Keratinocyte (primary cell): ENCODE measurements around the gene NTNG2. TPM values are rescaled to one million over a fixed set of nuclear protein-coding genes. Genes with fewer than 3 reads are reported as not detected.

Experiments used
- DNase-seq: peaks from one replicate; pipeline ENCODE4 v3.0.0-alpha.2; 2011; ENCODE audit warnings: low read depth, missing footprints, low spot score
- FAIRE-seq: peaks from 2 replicates; lab custom pipeline; 2011; peaks lifted over from hg19 to GRCh38; lab: Jason Lieb, UNC
- H2AFZ ChIP-seq: 2 replicates; pipeline ENCODE4 v1.6.0; 2012; ENCODE audit warnings: low read length, control low read depth, inconsistent platforms; ENCODE audit not compliant: control insufficient read depth
- H3K27ac ChIP-seq: 2 replicates; pipeline ENCODE4 v1.5.1; 2011; ENCODE audit warnings: low read length; ENCODE audit not compliant: control insufficient read depth, insufficient read depth
- H3K27me3 ChIP-seq: 3 replicates; pipeline ENCODE4 v1.6.0; 2011; ENCODE audit warnings: low read length; ENCODE audit not compliant: control insufficient read depth, insufficient read depth; ENCODE audit errors: extremely low read depth
- H3K36me3 ChIP-seq, 2 experiments: 2 replicates in 1 of 2; 3 replicates in 1 of 2; pipeline ENCODE4 v1.5.1; 2011; ENCODE audit warnings: low read length in 2 of 2, mild to moderate bottlenecking in 1 of 2; ENCODE audit not compliant: control insufficient read depth in 2 of 2, insufficient read depth in 2 of 2; ENCODE audit errors: extremely low read depth in 1 of 2
- H3K4me1 ChIP-seq: 3 replicates; pipeline ENCODE4 v1.5.1; 2011; ENCODE audit warnings: low read length; ENCODE audit not compliant: control insufficient read depth, insufficient read depth; ENCODE audit errors: extremely low read depth
- H3K4me2 ChIP-seq: 3 replicates; pipeline ENCODE4 v1.6.0; 2011; ENCODE audit warnings: low read depth, low read length; ENCODE audit not compliant: control insufficient read depth, insufficient read depth; ENCODE audit errors: extremely low read depth
- H3K4me3 ChIP-seq, 3 experiments: fragments of 200-600 bp in 1 of 3; sonication (generic) in 1 of 3; 2 replicates in 2 of 3; 3 replicates in 1 of 3; pipeline ENCODE4 v1.5.1; 2011 to 2016; ENCODE audit warnings: low read length in 3 of 3, mild to moderate bottlenecking in 3 of 3, control low read depth in 2 of 3, inconsistent platforms in 1 of 3, low read depth in 1 of 3, mixed read lengths in 1 of 3, mixed run types in 1 of 3, moderate library complexity in 1 of 3; ENCODE audit not compliant: control insufficient read depth in 2 of 3, insufficient read depth in 2 of 3; ENCODE audit errors: extremely low read depth in 1 of 3
- H3K79me2 ChIP-seq: 2 replicates; pipeline ENCODE4 v1.6.0; 2012; ENCODE audit warnings: low read length; ENCODE audit not compliant: control insufficient read depth, insufficient read depth
- H3K9ac ChIP-seq: 3 replicates; pipeline ENCODE4 v1.6.0; 2011; ENCODE audit warnings: low read length; ENCODE audit not compliant: control insufficient read depth, insufficient read depth; ENCODE audit errors: extremely low read depth
- H3K9me1 ChIP-seq: 3 replicates; pipeline ENCODE4 v1.6.0; 2011; ENCODE audit warnings: low read length; ENCODE audit not compliant: control insufficient read depth, insufficient read depth; ENCODE audit errors: extremely low read depth
- H3K9me3 ChIP-seq: 2 replicates; pipeline ENCODE4 v1.5.1; 2012; ENCODE audit warnings: low read depth, low read length; ENCODE audit not compliant: control insufficient read depth
- H4K20me1 ChIP-seq: 3 replicates; pipeline ENCODE4 v1.6.0; 2011; ENCODE audit warnings: low read length; ENCODE audit not compliant: control insufficient read depth, insufficient read depth; ENCODE audit errors: extremely low read depth
- CTCF ChIP-seq, 3 experiments: IDR thresholded peaks in 1 of 3; conservative IDR thresholded peaks in 1 of 3; optimal IDR thresholded peaks in 1 of 3; 2 replicates in 2 of 3; 3 replicates in 1 of 3; pipeline versions ENCODE3 to v1.5.1; 2011; ENCODE audit warnings: low read length in 3 of 3, mild to moderate bottlenecking in 3 of 3, moderate library complexity in 2 of 3, control low read depth in 1 of 3, inconsistent platforms in 1 of 3; ENCODE audit not compliant: insufficient read depth in 2 of 3; ENCODE audit errors: extremely low read depth in 1 of 3
- EZH2 ChIP-seq: IDR thresholded peaks from one replicate; pipeline ENCODE4 v1.6.1; 2012; ENCODE audit warnings: inconsistent platforms, mild to moderate bottlenecking, low read length, moderate library complexity
- dilution Hi-C: fragments of 300-500 bp; cut with MboI; formaldehyde crosslinking; loops from one replicate; pipeline ENCODE4 v1.7.0; 2020; ENCODE audit warnings: low sequenced_read_pairs; ENCODE audit not compliant: extremely low pct_ligation_motif_present
- polyA plus RNA-seq, 5 experiments: library from polyadenylated mRNA; depleted of rRNA in 3 of 5; stranded (reverse) in 3 of 5; stranded (forward) in 1 of 5; unstranded in 1 of 5; fragments of >200 nt; gene quantifications; 1 replicate in 1 of 5; 2 replicates in 3 of 5; 3 replicates in 1 of 5; pipeline versions ENCODE4 v1.2.1 to v1.2.3, GENCODE V29; 2011 to 2012; ENCODE audit warnings: missing spikeins in 2 of 5, low read depth in 1 of 5, low replicate concordance in 1 of 5

Gene NTNG2
- polyA plus RNA-seq, 1 donor (not counting 4 experiments of a cell fraction or from before 2014, with no cell fraction given), result 0.05 TPM

DNA sequence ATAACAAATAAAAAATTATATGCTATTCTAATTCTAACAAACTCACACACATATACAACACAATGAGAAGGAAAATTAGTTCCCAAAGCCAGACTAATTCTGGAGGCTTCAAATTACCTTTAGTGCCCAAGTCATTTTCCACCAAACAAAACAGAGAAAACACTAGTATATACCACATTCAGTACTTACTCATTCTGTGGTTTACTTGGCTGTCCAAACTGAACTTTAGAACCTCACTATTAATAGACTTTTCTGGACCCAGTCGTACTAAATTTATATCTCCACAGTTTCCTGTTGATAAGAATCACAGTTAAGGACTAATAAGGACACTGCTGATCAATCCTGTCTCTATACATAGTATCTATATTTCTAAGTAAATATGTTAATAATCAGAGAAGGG lies 126.5 kb downstream of the NTNG2 start:
- Histone ChIP-seq H4K20me1 (no peaks in the 10 kb centered on the region), H3K4me3 (no peak overlapping the region), H3K36me3 (peaks cover 18% of the 10 kb centered on the region in 2 experiments), H3K4me1 (no peaks in the 10 kb centered on the region), H3K4me2 (no peak overlapping the region), H3K9ac (no peak overlapping the region), H3K27ac (no peak overlapping the region), H2AFZ (no peak overlapping the region), H3K9me3 (no peaks in the 10 kb centered on the region), H3K27me3 (no peaks in the 10 kb centered on the region), H3K79me2 (no peaks in the 10 kb centered on the region), H3K9me1 (no peaks in the 10 kb centered on the region)
- DNase-seq (no peak), FAIRE-seq (no peak)
- dilution Hi-C loops, result no loop called here
- TF ChIP-seq CTCF (optimal IDR thresholded peaks at IDR 0.05 in 1 of 3, IDR thresholded peaks at IDR 0.05 in 1 of 3, conservative IDR thresholded peaks at IDR 0.05 in 1 of 3; ENCODE audit: extremely low read depth in 1 of 3, insufficient read depth in 2 of 3, low read length in 3 of 3) (no peak), EZH2 (no peak)

DNA sequence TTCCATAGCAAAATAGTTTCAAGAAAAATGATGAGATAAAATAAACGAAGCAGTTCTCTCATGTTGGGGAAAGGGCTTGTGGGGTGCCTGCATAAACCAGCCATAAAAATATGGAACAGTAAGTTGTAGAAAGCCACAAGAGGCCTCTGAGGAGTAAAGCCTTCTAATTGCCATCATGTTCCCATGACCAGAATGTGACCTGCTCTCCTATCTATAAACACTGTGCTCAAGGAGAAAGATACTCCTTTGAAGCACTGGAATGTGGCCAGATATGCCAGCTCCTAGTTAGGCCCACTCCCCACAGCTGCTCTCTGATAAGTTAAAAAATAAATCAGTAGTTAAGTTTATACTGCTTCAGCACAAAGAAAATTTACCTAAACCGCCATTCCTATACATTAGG lies 127.1 kb downstream of the NTNG2 start:
- no peak overlapping the region for H3K4me3 ChIP-seq
- H3K4me1 ChIP-seq, result no peaks in the 10 kb centered on the region
- no peak overlapping the region for H3K4me2 ChIP-seq
- no peak overlapping the region for H2AFZ ChIP-seq
- dilution Hi-C loops, result no loop called here
- no peaks in the 10 kb centered on the region for H3K27me3 ChIP-seq
- H3K9ac ChIP-seq, result no peak overlapping the region
- H3K36me3 ChIP-seq, result peaks cover 14 to 16% of the 10 kb centered on the region in 2 experiments
- H4K20me1 ChIP-seq, result no peaks in the 10 kb centered on the region
- no peaks in the 10 kb centered on the region for H3K9me1 ChIP-seq
- H3K9me3 ChIP-seq, result no peaks in the 10 kb centered on the region
- DNase-seq, result no peak
- FAIRE-seq, result no peak
- TF ChIP-seq EZH2, result no peak
- no peak for TF ChIP-seq CTCF (optimal IDR thresholded peaks at IDR 0.05 in 1 of 3, IDR thresholded peaks at IDR 0.05 in 1 of 3, conservative IDR thresholded peaks at IDR 0.05 in 1 of 3; ENCODE audit: extremely low read depth in 1 of 3, insufficient read depth in 2 of 3, low read length in 3 of 3)
- H3K79me2 ChIP-seq, result no peaks in the 10 kb centered on the region
- H3K27ac ChIP-seq, result no peak overlapping the region
